NCI-H2171 treated with DMSO at 0.1 percent for 48 hours (cell line): Measurements from ENCODE around the gene GJA10.
A peak's percentile ranks its signal among the peaks of the same experiment; 100 is the strongest.

Experiments
- DNase-seq: peaks from one replicate; lab custom pipeline; 2025; lab: John Stamatoyannopoulos, UW

GJA10 gene

GRCh38 chr6:89944826-89945407 lies 50.6 kb downstream of the GJA10 start:
- peak; percentile 29 for DNase-seq
